A673 (cell line): ENCODE measurements around the gene TSHZ2.

ENCODE experiments used
- EZH2 ChIP-seq: fragments of 200-600 bp; sonication (generic); IDR thresholded peaks from 2 replicates; pipeline ENCODE4 v1.6.1; 2017; ENCODE audit warnings: borderline replicate concordance, low read depth, mild to moderate bottlenecking, mixed read lengths, antibody characterized with exemption, low read length; ENCODE audit not compliant: poor library complexity, severe bottlenecking
- TF ChIP-seq, protein P1 (sequence below): fragments of 300-800, 200-600 bp; sonication (generic); conservative IDR thresholded peaks from 2 replicates; pipeline ENCODE4 v1.5.1; 2017; ENCODE audit warnings: low read depth, mild to moderate bottlenecking, antibody characterized with exemption, low read length, moderate library complexity, mixed read lengths

DNA sequence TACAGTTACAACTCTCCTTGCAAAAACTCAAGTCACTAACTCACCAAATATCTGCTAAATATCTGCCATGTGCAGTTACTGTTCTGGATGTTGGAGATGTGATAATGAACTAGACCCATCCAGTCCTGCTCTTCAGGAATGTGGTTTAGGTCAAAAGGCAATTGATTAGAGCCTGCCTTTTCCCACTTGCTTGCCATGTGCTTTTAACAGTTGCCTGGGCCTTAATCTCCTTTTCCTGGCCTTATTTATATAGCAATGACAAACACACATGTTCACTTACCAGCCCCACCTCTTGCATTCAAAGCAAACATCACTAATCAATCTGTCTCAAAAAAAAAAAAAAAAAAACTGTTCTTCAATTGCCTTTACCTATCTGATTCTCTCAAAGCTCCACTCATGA is 422.3 kb downstream of the TSHZ2 start:
- TF ChIP-seq, protein P1, sequence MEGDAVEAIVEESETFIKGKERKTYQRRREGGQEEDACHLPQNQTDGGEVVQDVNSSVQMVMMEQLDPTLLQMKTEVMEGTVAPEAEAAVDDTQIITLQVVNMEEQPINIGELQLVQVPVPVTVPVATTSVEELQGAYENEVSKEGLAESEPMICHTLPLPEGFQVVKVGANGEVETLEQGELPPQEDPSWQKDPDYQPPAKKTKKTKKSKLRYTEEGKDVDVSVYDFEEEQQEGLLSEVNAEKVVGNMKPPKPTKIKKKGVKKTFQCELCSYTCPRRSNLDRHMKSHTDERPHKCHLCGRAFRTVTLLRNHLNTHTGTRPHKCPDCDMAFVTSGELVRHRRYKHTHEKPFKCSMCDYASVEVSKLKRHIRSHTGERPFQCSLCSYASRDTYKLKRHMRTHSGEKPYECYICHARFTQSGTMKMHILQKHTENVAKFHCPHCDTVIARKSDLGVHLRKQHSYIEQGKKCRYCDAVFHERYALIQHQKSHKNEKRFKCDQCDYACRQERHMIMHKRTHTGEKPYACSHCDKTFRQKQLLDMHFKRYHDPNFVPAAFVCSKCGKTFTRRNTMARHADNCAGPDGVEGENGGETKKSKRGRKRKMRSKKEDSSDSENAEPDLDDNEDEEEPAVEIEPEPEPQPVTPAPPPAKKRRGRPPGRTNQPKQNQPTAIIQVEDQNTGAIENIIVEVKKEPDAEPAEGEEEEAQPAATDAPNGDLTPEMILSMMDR, result no peak
- no peak for TF ChIP-seq EZH2
